ENCODE data around the gene STN1. TPM values are rescaled to one million over a fixed set of nuclear protein-coding genes. Genes with fewer than 3 reads are reported as not detected.

STN1 gene
- polyA plus RNA-seq, 1 experiment = 17.8 TPM

DNA sequence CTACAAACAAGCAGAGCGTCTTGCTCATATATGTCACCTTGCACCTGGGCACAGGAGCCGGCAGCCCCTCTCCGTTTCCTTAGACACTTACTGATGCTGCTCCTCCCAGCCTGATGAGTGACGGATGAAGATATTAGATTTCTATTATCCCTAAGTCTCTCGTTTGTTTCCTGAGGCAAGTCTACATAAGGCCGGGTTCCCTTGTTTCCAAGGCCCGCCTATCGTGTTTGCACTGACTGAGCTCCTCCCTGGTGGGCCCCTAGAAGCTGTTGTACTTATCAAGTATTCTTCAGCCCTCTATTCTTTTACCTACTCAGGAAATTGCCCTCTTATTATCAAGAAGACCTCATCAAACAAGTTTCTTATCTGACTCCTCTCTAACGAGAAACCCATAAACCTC is 81.1 kb downstream of the STN1 start:
- no peak for DNase-seq (ENCODE audit: low read depth)
- Histone ChIP-seq H3K27me3 (ENCODE audit: control insufficient read depth, insufficient read depth, low read length) (no peaks in the 10 kb centered on the region), H3K36me3 (ENCODE audit: control insufficient read depth, insufficient read depth, low read length) (no peaks in the 10 kb centered on the region), H3K4me3 (ENCODE audit: low read depth, low read length) (no peak overlapping the region)
- TF ChIP-seq, protein P1, sequence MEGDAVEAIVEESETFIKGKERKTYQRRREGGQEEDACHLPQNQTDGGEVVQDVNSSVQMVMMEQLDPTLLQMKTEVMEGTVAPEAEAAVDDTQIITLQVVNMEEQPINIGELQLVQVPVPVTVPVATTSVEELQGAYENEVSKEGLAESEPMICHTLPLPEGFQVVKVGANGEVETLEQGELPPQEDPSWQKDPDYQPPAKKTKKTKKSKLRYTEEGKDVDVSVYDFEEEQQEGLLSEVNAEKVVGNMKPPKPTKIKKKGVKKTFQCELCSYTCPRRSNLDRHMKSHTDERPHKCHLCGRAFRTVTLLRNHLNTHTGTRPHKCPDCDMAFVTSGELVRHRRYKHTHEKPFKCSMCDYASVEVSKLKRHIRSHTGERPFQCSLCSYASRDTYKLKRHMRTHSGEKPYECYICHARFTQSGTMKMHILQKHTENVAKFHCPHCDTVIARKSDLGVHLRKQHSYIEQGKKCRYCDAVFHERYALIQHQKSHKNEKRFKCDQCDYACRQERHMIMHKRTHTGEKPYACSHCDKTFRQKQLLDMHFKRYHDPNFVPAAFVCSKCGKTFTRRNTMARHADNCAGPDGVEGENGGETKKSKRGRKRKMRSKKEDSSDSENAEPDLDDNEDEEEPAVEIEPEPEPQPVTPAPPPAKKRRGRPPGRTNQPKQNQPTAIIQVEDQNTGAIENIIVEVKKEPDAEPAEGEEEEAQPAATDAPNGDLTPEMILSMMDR (IDR thresholded peaks at IDR 0.05; ENCODE audit: insufficient read depth, low read depth, low read length) = no peak
- POLR2A ChIA-PET = no interaction called here
- CTCF ChIA-PET = interaction anchor here (1.2 to 1.6 kb wide), 2 partner anchors 48 to 58 kb away, joined by 3 read pairs; no protein-coding TSS in a partner anchor

DNA sequence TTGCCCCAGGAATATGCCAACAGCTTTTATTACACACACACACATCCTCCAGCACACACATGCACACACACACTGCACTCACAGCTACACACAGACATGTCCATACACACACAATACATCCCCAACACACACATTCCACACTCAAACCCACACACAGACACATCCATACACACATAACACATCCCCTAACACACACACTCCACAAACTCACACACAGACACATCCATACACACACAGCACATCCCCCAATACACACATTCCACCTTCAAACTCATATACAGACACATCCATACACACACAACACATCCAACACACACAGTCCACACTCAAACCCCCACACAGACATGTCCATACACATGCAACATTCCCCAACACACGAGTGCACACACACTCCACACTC is 81.7 kb downstream of the STN1 start:
- POLR2A ChIA-PET = no interaction called here

DNA sequence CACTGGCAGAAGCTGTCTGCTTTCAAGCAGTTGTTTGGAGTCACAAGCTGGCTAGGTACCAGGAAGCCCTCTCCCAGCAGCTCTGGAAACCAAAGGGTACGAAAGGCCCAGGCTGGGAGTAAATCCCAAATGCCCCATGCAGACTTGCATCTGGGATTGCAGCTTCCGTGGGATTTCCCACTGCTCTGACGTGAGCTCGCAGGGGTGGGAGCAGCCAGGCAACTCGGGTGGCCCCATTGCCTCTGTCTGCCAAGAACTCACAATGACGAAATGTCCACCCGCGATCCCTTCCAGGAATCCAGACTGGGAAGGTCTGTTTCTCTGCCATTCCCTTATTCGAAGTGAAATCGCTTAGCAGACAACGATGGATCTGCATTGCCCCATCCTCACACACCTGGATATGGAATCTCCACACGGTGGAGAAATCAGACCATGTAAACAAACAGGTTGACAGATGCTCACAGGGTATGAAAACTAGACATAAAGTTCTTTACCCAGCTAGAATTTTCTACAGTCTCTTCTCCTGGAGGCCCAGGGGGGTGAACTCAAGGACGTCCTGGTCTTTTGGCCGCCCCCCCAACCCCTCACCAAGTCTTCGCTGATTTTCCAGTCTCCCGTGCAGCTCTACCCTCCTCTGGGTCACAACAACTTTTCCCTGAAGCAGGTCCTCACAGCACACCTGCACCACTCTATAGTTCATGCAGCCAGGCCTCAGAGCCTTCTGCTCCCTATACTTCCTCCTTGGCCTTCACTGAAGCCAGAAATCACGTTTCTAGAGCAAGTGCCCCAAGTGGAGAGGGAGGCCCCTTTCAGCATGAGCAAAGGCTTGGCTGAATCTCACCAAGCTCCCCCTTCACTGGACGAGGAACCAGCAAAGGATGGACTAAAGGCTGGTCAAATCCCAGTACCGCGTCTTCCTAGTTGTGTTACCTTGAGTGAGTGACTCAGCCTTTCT is 82.6 kb downstream of the STN1 start:
- Histone ChIP-seq H3K27me3 (ENCODE audit: control insufficient read depth, insufficient read depth, low read length) (no peaks in the 10 kb centered on the region), H3K36me3 (ENCODE audit: control insufficient read depth, insufficient read depth, low read length) (no peaks in the 10 kb centered on the region), H3K4me3 (ENCODE audit: low read depth, low read length) (no peak overlapping the region)
- TF ChIP-seq, protein P1 (IDR thresholded peaks at IDR 0.05; ENCODE audit: insufficient read depth, low read depth, low read length) = no peak
- no peak for DNase-seq (ENCODE audit: low read depth)
- ChIA-PET POLR2A (no interaction called here), CTCF (interaction anchor here (0.7 to 2.6 kb wide), 2 partner anchors 13 kb away, joined by 3 to 10 read pairs; no protein-coding TSS in a partner anchor)

More for the DNA sequence above, 81.7 kb downstream of the STN1 start:
- TF ChIP-seq, protein P1 (IDR thresholded peaks at IDR 0.05; ENCODE audit: insufficient read depth, low read depth, low read length) = no peak
- CTCF ChIA-PET = interaction anchor here (1.6 kb wide), 1 partner anchor 47 kb away, joined by 3 read pairs; no protein-coding TSS in a partner anchor
- H3K36me3 ChIP-seq (ENCODE audit: control insufficient read depth, insufficient read depth, low read length) = no peaks in the 10 kb centered on the region
- no peak for DNase-seq (ENCODE audit: low read depth)
- H3K4me3 ChIP-seq (ENCODE audit: low read depth, low read length) = no peak overlapping the region
- no peaks in the 10 kb centered on the region for H3K27me3 ChIP-seq (ENCODE audit: control insufficient read depth, insufficient read depth, low read length)

DNA sequence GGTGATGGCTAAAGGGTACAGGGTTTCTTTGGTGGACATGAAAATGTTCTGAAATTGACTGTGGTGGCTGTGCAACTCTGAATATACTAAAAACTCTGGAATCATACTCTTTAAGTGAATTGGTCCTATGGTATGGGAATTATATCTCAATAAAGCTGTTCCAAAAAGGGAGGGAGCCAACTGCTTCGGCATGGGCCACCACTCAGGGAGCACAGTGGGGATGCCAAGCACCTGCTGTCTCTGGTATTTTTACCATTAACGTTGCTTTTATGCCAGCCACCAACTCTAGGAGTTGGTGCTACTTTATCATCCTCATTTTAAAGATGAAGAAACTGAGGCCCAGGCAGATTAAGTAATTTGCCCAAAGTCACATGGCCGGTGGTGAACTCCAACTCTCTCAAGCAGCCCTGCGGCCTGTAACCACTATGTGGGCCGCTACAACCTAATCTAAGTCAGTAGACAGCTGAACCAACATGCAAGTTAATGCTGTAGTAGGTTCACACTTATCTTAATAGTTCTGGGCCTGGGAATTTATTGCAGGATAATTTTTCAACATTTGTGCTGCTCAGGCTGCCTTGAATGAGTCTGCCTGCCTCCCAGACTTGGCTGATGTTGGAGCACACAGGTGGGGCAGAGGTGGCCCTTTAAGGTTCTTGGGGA is 83.4 kb downstream of the STN1 start:
- no peak overlapping the region for H3K4me3 ChIP-seq (ENCODE audit: low read depth, low read length)
- H3K36me3 ChIP-seq (ENCODE audit: control insufficient read depth, insufficient read depth, low read length) = no peaks in the 10 kb centered on the region
- no peaks in the 10 kb centered on the region for H3K27me3 ChIP-seq (ENCODE audit: control insufficient read depth, insufficient read depth, low read length)
- CTCF ChIA-PET = interaction anchor here (0.7 to 2.6 kb wide), 2 partner anchors 13 to 14 kb away, joined by 3 to 10 read pairs; no protein-coding TSS in a partner anchor
- TF ChIP-seq, protein P1 (IDR thresholded peaks at IDR 0.05; ENCODE audit: insufficient read depth, low read depth, low read length) = no peak
- POLR2A ChIA-PET = no interaction called here
- DNase-seq (ENCODE audit: low read depth) = no peak
